A673 (cell line): ENCODE data around the gene TBX5. TPM values are rescaled to one million over a fixed set of nuclear protein-coding genes. Genes with fewer than 3 reads are reported as not detected.

ENCODE experiments used
- BruUV-seq: library from RNA; stranded (reverse); fragments of 400-500 nt; replicated peaks from 2 replicates; lab custom pipeline; 2021; lab: Mats Ljungman, UMichigan
- CTCF ChIA-PET: fragments of 300-600 bp; sonication (Branson Sonifier 250); formaldehyde crosslinking; loops from one replicate; lab custom pipeline; 2022; ENCODE audit warnings: antibody characterized with exemption; lab: Charles Lee
- POLR2A ChIA-PET: fragments of 300-600 bp; sonication (Branson Sonifier 250); formaldehyde crosslinking; loops from one replicate; lab custom pipeline; 2022; ENCODE audit warnings: antibody characterized with exemption; ENCODE audit not compliant: low non-redundant PET; lab: Charles Lee
- DNase-seq: peaks from one replicate; pipeline ENCODE4 v3.0.0-alpha.2; 2015; ENCODE audit warnings: low spot score
- H3K27ac ChIP-seq: fragments of 200-600 bp; sonication (generic); 2 replicates; pipeline ENCODE4 v1.5.1; 2016; ENCODE audit warnings: mixed run types, low read depth, mild to moderate bottlenecking, mixed read lengths, antibody characterized with exemption, low read length; ENCODE audit not compliant: poor library complexity, severe bottlenecking
- H3K27me3 ChIP-seq: fragments of 200-600 bp; sonication (generic); replicated peaks from 2 replicates; pipeline ENCODE4 v1.6.1; 2017; ENCODE audit warnings: mixed run types, low read depth, mild to moderate bottlenecking, mixed read lengths, antibody characterized with exemption, low read length; ENCODE audit not compliant: insufficient read depth, poor library complexity
- H3K36me3 ChIP-seq: fragments of 200-600 bp; sonication (generic); 2 replicates; pipeline ENCODE4 v1.6.1; 2016; ENCODE audit warnings: mixed run types, mild to moderate bottlenecking, mixed read lengths, antibody characterized with exemption, low read length; ENCODE audit not compliant: insufficient read depth, poor library complexity, severe bottlenecking
- H3K4me1 ChIP-seq: fragments of 200-600 bp; sonication (generic); 2 replicates; pipeline ENCODE4 v1.6.1; 2017; ENCODE audit warnings: mixed run types, mild to moderate bottlenecking, mixed read lengths, antibody characterized with exemption, low read length; ENCODE audit not compliant: insufficient read depth, poor library complexity, severe bottlenecking
- H3K4me3 ChIP-seq: fragments of 200-600 bp; sonication (generic); 2 replicates; pipeline ENCODE4 v1.5.1; 2016; ENCODE audit warnings: low read depth, mixed run types, mild to moderate bottlenecking, mixed read lengths, low read length; ENCODE audit not compliant: poor library complexity, severe bottlenecking
- H3K9me3 ChIP-seq: fragments of 200-600 bp; sonication (generic); 2 replicates; pipeline ENCODE4 v1.6.1; 2016; ENCODE audit warnings: mixed run types, low read depth, mild to moderate bottlenecking, mixed read lengths, antibody characterized with exemption, low read length; ENCODE audit not compliant: poor library complexity, severe bottlenecking
- CTCF ChIP-seq: fragments of 300-800, 200-600 bp; sonication (generic); conservative IDR thresholded peaks from 2 replicates; pipeline ENCODE4 v1.5.1; 2017; ENCODE audit warnings: low read depth, mild to moderate bottlenecking, antibody characterized with exemption, low read length, moderate library complexity, mixed read lengths
- EZH2 ChIP-seq: fragments of 200-600 bp; sonication (generic); IDR thresholded peaks from 2 replicates; pipeline ENCODE4 v1.6.1; 2017; ENCODE audit warnings: borderline replicate concordance, low read depth, mild to moderate bottlenecking, mixed read lengths, antibody characterized with exemption, low read length; ENCODE audit not compliant: poor library complexity, severe bottlenecking
- intact Hi-C: fragments of 100-400 bp; cut with micrococcal nuclease; formaldehyde crosslinking; loops from one replicate; pipeline ENCODE4 v1.10.0; 2022; ENCODE audit not compliant: unreplicated experiment
- total RNA-seq: library from RNA; stranded (reverse); gene quantifications from 2 replicates; pipeline ENCODE4 v1.2.3, GENCODE V29; 2021

Gene TBX5
- total RNA-seq, 1 experiment from 2014 or later = 2.1 TPM

DNA sequence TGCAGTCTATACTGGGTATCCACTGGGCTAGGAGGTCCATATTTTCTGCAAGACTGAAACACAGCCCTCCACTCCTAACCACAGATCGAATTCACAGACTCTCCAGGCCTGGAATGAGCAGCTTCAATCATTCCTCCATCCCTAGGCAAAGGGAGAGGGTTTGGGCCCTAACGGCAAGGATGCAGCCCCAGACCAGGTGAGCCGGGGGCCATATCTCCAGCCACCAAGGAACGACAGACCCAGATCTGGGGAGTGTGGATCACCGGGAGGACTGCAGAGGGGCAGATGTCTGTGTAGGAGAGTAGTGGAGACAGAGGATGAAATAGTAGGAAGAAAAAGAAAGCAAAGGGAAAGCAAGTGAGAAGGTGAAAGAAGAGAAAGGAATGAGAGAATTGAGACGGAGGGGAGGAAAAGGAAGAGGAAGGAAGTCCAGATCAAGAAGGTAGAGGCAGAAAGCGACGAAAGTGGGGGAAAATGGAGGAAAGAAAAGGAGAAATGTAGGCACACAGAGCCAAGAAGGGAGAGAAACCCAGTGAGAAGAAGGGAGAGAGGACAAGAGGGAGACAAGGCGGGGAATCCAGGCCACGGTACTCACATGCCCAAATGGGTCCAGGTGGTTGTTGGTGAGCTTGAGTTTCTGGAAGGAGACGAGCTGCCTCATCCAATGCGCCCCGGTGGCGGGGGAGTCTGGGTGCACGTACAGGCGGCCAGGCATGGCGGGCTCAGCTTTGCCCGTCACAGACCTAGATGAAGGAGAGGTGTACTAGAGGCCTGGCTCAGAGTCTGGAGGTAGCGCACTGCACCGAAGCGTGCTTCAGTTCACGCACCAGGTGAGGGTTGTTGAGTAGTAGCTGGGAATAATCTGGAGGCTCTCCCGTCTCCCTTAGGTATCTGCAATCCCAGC is 7.7 kb downstream of the TBX5 start:
- Histone ChIP-seq H3K27me3 (peaks cover 9% of the 10 kb centered on the region), H3K27ac (no peak overlapping the region), H3K36me3 (no peaks in the 10 kb centered on the region), H3K4me3 (no peak overlapping the region), H3K9me3 (no peaks in the 10 kb centered on the region), H3K4me1 (no peaks in the 10 kb centered on the region)
- ChIA-PET POLR2A (no interaction called here), CTCF (no interaction called here)
- BruUV-seq = no TSS peak
- TF ChIP-seq CTCF = no peak
- no peak for TF ChIP-seq EZH2
- DNase-seq = no peak
- intact Hi-C loops = no loop called here

DNA sequence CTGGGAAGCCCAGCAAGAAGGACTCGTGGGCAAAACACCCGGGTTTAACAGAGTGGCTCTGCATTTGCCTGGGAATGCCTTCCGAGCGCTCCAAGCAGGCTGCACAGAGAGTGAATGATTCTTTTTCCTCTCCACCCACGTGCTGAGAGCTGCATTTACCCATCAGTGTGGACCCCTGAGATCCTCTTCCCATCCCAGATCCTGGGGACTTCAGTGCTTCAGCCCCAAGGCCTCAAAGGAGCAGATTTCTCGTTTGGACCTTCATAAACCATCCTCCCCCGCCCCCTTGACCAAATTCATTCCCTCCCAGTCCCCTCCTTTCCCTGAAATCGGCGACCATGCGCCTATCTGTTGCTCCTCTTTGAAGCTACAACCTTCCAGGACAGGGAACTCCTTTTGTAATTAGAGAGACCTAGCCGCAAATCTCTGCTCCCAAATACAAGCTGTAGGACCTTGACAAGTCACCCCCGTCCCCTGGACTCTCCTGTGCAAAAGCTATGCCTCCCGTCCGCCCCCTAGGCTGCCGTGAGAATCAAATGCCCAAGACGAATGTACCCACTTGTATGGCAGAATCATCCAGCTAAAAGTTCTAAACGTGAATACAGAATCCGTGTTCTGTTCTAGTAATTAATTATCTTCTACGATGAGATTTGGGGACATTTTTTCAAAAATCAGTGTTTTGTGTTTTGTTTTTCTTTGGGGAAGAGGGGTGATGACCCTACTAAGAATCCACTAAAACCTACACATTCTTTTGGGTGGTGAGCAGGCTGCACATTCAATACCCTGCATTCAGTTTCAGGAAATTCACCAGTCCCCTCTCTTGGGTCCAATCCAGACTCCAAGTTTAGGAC is 8.8 kb downstream of the TBX5 start:
- BruUV-seq = no TSS peak
- no peaks in the 10 kb centered on the region for H3K9me3 ChIP-seq
- H3K4me3 ChIP-seq = no peak overlapping the region
- CTCF ChIA-PET = no interaction called here
- no peak for DNase-seq
- H3K36me3 ChIP-seq = no peaks in the 10 kb centered on the region
- no peaks in the 10 kb centered on the region for H3K4me1 ChIP-seq
- intact Hi-C loops = no loop called here
- H3K27me3 ChIP-seq = peaks cover 2% of the 10 kb centered on the region
- POLR2A ChIA-PET = no interaction called here
- H3K27ac ChIP-seq = no peak overlapping the region
- TF ChIP-seq EZH2 = no peak
- TF ChIP-seq CTCF = no peak

GRCh38 chr12:114396153-114396868 is 9.6 kb downstream of the TBX5 start:
- Histone ChIP-seq H3K4me1 (no peaks in the 10 kb centered on the region), H3K27ac (no peak overlapping the region), H3K9me3 (no peaks in the 10 kb centered on the region), H3K4me3 (no peak overlapping the region), H3K27me3 (no peaks in the 10 kb centered on the region), H3K36me3 (no peaks in the 10 kb centered on the region)
- DNase-seq = no peak
- no peak for TF ChIP-seq CTCF
- TF ChIP-seq EZH2 = no peak
- no TSS peak for BruUV-seq
- ChIA-PET POLR2A (no interaction called here), CTCF (no interaction called here)
- intact Hi-C loops = no loop called here
